ENCODE measurements around the gene SCUBE2. TPM values are rescaled to one million over a fixed set of nuclear protein-coding genes. Genes with fewer than 3 reads are reported as not detected.
"Not testable (repeated sequence)": the region's sequence is repeated elsewhere in the genome, so short reads cannot be mapped to it uniquely, and the experiment has no call there.

The SCUBE2 gene
- total RNA-seq, 2 donors from 2014 or later = 69.8 to 149 TPM

- TF ChIP-seq, protein P1, sequence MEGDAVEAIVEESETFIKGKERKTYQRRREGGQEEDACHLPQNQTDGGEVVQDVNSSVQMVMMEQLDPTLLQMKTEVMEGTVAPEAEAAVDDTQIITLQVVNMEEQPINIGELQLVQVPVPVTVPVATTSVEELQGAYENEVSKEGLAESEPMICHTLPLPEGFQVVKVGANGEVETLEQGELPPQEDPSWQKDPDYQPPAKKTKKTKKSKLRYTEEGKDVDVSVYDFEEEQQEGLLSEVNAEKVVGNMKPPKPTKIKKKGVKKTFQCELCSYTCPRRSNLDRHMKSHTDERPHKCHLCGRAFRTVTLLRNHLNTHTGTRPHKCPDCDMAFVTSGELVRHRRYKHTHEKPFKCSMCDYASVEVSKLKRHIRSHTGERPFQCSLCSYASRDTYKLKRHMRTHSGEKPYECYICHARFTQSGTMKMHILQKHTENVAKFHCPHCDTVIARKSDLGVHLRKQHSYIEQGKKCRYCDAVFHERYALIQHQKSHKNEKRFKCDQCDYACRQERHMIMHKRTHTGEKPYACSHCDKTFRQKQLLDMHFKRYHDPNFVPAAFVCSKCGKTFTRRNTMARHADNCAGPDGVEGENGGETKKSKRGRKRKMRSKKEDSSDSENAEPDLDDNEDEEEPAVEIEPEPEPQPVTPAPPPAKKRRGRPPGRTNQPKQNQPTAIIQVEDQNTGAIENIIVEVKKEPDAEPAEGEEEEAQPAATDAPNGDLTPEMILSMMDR (IDR thresholded peaks at IDR 0.05) = no peak
- TF ChIP-seq POLR2AphosphoS5 (IDR thresholded peaks at IDR 0.05) = no peak
- no peak for TF ChIP-seq POLR2A (IDR thresholded peaks at IDR 0.05)
- Histone ChIP-seq H3K27ac (no peak overlapping the region), H3K4me3 (no peak overlapping the region), H3K36me3 (no peaks in the 10 kb centered on the region), H3K4me1 (replicated peaks) (no peaks in the 10 kb centered on the region), H3K27me3 (replicated peaks; ENCODE audit: insufficient read depth) (no peaks in the 10 kb centered on the region), H3K9me3 (no peaks in the 10 kb centered on the region)
- intact Hi-C loops (cut with DNase I) = no loop called here
- 87% methylated on average over 2 of the region's 2 CpGs for WGBS
- DNase-seq (ENCODE audit: low spot score) = no peak
Measured at GRCh38 chr11:8983552-8983951, 107.8 kb downstream of the SCUBE2 start.

GRCh38 chr11:8980485-8980884, 110.9 kb downstream of the SCUBE2 start:
- no peak for DNase-seq (ENCODE audit: low spot score)
- Histone ChIP-seq H3K4me1 (replicated peaks) (no peaks in the 10 kb centered on the region), H3K27ac (no peak overlapping the region), H3K4me3 (no peak overlapping the region), H3K9me3 (no peaks in the 10 kb centered on the region), H3K36me3 (no peaks in the 10 kb centered on the region), H3K27me3 (replicated peaks; ENCODE audit: insufficient read depth) (no peaks in the 10 kb centered on the region)
- TF ChIP-seq, protein P1 (IDR thresholded peaks at IDR 0.05) = no peak
- TF ChIP-seq POLR2AphosphoS5 (IDR thresholded peaks at IDR 0.05) (no peak), POLR2A (IDR thresholded peaks at IDR 0.05) (no peak)
- 76% methylated on average over 3 of the region's 3 CpGs for WGBS
- intact Hi-C loops (cut with DNase I) = no loop called here

DNA sequence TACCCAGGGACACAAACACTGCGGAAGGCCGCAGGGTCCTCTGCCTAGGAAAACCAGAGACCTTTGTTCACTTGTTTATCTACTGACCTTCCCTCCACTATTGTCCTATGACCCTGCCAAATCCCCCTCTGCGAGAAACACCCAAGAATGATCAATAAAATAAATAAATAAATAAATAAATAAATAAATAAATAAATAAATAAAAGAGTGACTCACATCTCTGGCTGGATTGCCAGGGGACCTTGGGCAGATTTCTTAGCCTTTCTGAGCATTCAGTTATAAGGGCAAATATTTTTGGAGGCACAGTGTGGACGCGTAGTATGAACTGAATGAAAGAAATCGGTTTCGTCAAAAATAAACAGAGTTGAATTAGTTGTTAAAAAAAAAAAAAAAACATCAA, 112.0 kb downstream of the SCUBE2 start:
- intact Hi-C loops (cut with DNase I); H3K4me3 ChIP-seq: not testable (repeated sequence)
- 91% methylated on average over 5 of the region's 7 CpGs for WGBS

DNA sequence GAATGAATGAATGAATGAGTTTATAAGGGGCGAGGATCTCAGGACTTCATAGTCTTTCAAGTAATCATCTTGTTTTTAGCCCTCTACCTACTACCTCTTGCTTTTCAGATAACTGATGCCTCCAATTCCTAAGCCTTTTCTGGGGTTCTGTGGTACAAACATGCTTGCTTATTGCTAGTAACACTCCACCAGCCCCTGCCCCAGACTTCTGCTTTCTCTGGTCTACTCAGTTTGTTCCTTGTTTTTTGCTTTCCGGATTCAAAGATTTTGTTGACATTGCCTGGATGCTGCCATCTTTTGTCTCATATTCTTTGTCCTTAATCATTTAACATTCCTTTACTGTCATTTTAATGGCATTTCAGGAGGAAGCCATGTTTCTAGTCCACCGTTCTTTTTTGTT, 118.3 kb downstream of the SCUBE2 start:
- no peak overlapping the region for H3K4me3 ChIP-seq
- intact Hi-C loops (cut with DNase I) = no loop called here
- TF ChIP-seq POLR2AphosphoS5 (IDR thresholded peaks at IDR 0.05) (no peak), POLR2A (IDR thresholded peaks at IDR 0.05) (no peak)
- TF ChIP-seq, protein P1 (IDR thresholded peaks at IDR 0.05) = no peak
- H3K36me3 ChIP-seq = no peaks in the 10 kb centered on the region
- no peak for DNase-seq (ENCODE audit: low spot score)
- H3K4me1 ChIP-seq (replicated peaks) = no peaks in the 10 kb centered on the region
- H3K9me3 ChIP-seq = no peaks in the 10 kb centered on the region
- H3K27me3 ChIP-seq (replicated peaks; ENCODE audit: insufficient read depth) = no peaks in the 10 kb centered on the region
- H3K27ac ChIP-seq = no peak overlapping the region
- WGBS = 58% methylated on average over 3 of the region's 3 CpGs

More for the DNA sequence above, 112.0 kb downstream of the SCUBE2 start:
- not testable (repeated sequence) for H3K9me3 ChIP-seq; DNase-seq (ENCODE audit: low spot score); H3K27me3 ChIP-seq (replicated peaks; ENCODE audit: insufficient read depth); H3K4me1 ChIP-seq (replicated peaks); H3K27ac ChIP-seq; H3K36me3 ChIP-seq

GRCh38 chr11:8971924-8972316, 119.5 kb downstream of the SCUBE2 start:
- no peak overlapping the region for H3K4me3 ChIP-seq
- WGBS = 67% methylated on average over 1 of the region's 1 CpG
- no peaks in the 10 kb centered on the region for H3K36me3 ChIP-seq
- H3K9me3 ChIP-seq = no peaks in the 10 kb centered on the region
- H3K27ac ChIP-seq = no peak overlapping the region
- intact Hi-C loops (cut with DNase I) = no loop called here
- no peaks in the 10 kb centered on the region for H3K27me3 ChIP-seq (replicated peaks; ENCODE audit: insufficient read depth)
- TF ChIP-seq POLR2A (IDR thresholded peaks at IDR 0.05) (no peak), POLR2AphosphoS5 (IDR thresholded peaks at IDR 0.05) (no peak)
- TF ChIP-seq, protein P1 (IDR thresholded peaks at IDR 0.05) = no peak
- no peak for DNase-seq (ENCODE audit: low spot score)
- no peaks in the 10 kb centered on the region for H3K4me1 ChIP-seq (replicated peaks)
